ENCODE measurements around the gene AGPAT3.

AGPAT3 gene

GRCh38 chr21:43864962-43865539 is at the start of gene AGPAT3:
AGPAT3 (plus strand) TSS chr21:43865223; CDS start chr21:43959682, 94,459 bp downstream.
- Histone ChIP-seq H3K4me3 (replicated peaks; ENCODE audit: low read depth, low read length) (peak within 1 kb of the TSS; percentile 78), H3K27me3 (replicated peaks; ENCODE audit: control insufficient read depth, insufficient read depth, low read length) (no peaks in the 10 kb centered on the region), H3K36me3 (ENCODE audit: control insufficient read depth, insufficient read depth, low read length) (peaks cover 9% of the 10 kb centered on the region)
- DNase-seq (ENCODE audit: extremely low read depth, insufficient read length): peak; percentile 39
- no peak for TF ChIP-seq CTCF (IDR thresholded peaks at IDR 0.05; ENCODE audit: insufficient read depth, low read length, poor library complexity, severe bottlenecking)

DNA sequence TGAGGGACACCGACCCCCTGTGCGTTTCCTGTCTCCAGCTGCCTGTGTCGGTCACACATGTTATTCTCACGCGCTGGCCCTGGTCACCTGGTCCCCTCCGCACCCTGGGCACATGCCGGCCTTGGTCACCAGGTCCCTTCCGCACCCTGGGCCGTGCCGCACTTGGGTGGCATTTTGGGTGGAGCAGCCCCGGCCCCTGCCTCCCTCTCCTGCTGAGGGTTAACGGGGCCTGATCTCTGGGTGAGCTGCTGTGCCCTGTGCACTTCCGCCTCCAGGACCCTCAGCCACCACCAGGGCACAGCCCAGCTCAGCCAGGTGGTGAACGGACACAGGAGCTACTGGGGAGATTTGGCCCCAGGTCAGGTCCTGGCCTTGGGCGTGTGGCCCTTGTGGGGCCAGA is 49.0 kb upstream of the AGPAT3 start:
- DNase-seq (ENCODE audit: extremely low read depth, insufficient read length): no peak
- no peak for TF ChIP-seq CTCF (IDR thresholded peaks at IDR 0.05; ENCODE audit: insufficient read depth, low read length, poor library complexity, severe bottlenecking)
- no peaks in the 10 kb centered on the region for H3K27me3 ChIP-seq (replicated peaks; ENCODE audit: control insufficient read depth, insufficient read depth, low read length)
- no peak overlapping the region for H3K4me3 ChIP-seq (replicated peaks; ENCODE audit: low read depth, low read length)
- no peaks in the 10 kb centered on the region for H3K36me3 ChIP-seq (ENCODE audit: control insufficient read depth, insufficient read depth, low read length)

GRCh38 chr21:43816611-43817071 is 48.4 kb upstream of the AGPAT3 start:
- Histone ChIP-seq H3K4me3 (replicated peaks; ENCODE audit: low read depth, low read length) (no peak overlapping the region), H3K27me3 (replicated peaks; ENCODE audit: control insufficient read depth, insufficient read depth, low read length) (no peaks in the 10 kb centered on the region), H3K36me3 (ENCODE audit: control insufficient read depth, insufficient read depth, low read length) (no peaks in the 10 kb centered on the region)
- TF ChIP-seq CTCF (IDR thresholded peaks at IDR 0.05; ENCODE audit: insufficient read depth, low read length, poor library complexity, severe bottlenecking): peak; percentile 22
- DNase-seq (ENCODE audit: extremely low read depth, insufficient read length): no peak

GRCh38 chr21:43817157-43818086 is 47.6 kb upstream of the AGPAT3 start:
- no peaks in the 10 kb centered on the region for H3K27me3 ChIP-seq (replicated peaks; ENCODE audit: control insufficient read depth, insufficient read depth, low read length)
- no peaks in the 10 kb centered on the region for H3K36me3 ChIP-seq (ENCODE audit: control insufficient read depth, insufficient read depth, low read length)
- no peak for DNase-seq (ENCODE audit: extremely low read depth, insufficient read length)
- TF ChIP-seq CTCF (IDR thresholded peaks at IDR 0.05; ENCODE audit: insufficient read depth, low read length, poor library complexity, severe bottlenecking): no peak
- no peak overlapping the region for H3K4me3 ChIP-seq (replicated peaks; ENCODE audit: low read depth, low read length)

- Histone ChIP-seq H3K27me3 (replicated peaks; ENCODE audit: control insufficient read depth, insufficient read depth, low read length) (no peaks in the 10 kb centered on the region), H3K4me3 (replicated peaks; ENCODE audit: low read depth, low read length) (no peak overlapping the region), H3K36me3 (ENCODE audit: control insufficient read depth, insufficient read depth, low read length) (no peaks in the 10 kb centered on the region)
- no peak for TF ChIP-seq CTCF (IDR thresholded peaks at IDR 0.05; ENCODE audit: insufficient read depth, low read length, poor library complexity, severe bottlenecking)
- DNase-seq (ENCODE audit: extremely low read depth, insufficient read length): no peak
Observed at GRCh38 chr21:43818685-43819084, 46.3 kb upstream of the AGPAT3 start.

Measured in GM06990 (cell line).